Thyroid gland (tissue), 4 donors: ENCODE data around the gene NETO2. TPM values are rescaled to one million over a fixed set of nuclear protein-coding genes. Genes with fewer than 3 reads are reported as not detected.

Source experiments
- DNase-seq, 2 donors: peaks; one replicate each; pipeline ENCODE4 v3.0.0-alpha.2; 2019
- H3K27ac ChIP-seq, 3 donors: fragments of 200-600 bp; sonication (generic); 1 replicate in 2 of 3; 2 replicates in 1 of 3; pipeline ENCODE4 v1.5.1; 2016 to 2019; ENCODE audit warnings: mild to moderate bottlenecking in 1 of 3, moderate library complexity in 1 of 3
- H3K27me3 ChIP-seq: fragments of 200-600 bp; sonication (generic); one replicate; pipeline ENCODE4 v1.5.1; 2019
- H3K36me3 ChIP-seq, 2 donors: fragments of 200-600 bp; sonication (generic); one replicate each; pipeline ENCODE4 v1.5.1; 2016 to 2019
- H3K4me1 ChIP-seq, 2 donors: fragments of 200-600 bp; sonication (generic); one replicate each; pipeline ENCODE4 v1.5.1; 2017 to 2019
- H3K4me3 ChIP-seq, 3 donors: fragments of 200-600 bp; sonication (generic); replicated peaks in 1 of 3; 1 replicate in 2 of 3; 2 replicates in 1 of 3; pipeline ENCODE4 v1.5.1; 2016; ENCODE audit warnings: mild to moderate bottlenecking in 1 of 3
- H3K9me3 ChIP-seq: fragments of 200-600 bp; sonication (generic); one replicate; pipeline ENCODE4 v1.5.1; 2017
- CTCF ChIP-seq, 6 experiments: fragments of 200-600 bp in 3 of 6; fragments of 450-650 bp in 3 of 6; sonication (generic) in 3 of 6; IDR thresholded peaks; one replicate each; pipeline ENCODE4 v1.5.1; 2016 to 2019; ENCODE audit warnings: antibody characterized with exemption in 6 of 6, mild to moderate bottlenecking in 2 of 6, inconsistent platforms in 1 of 6, moderate library complexity in 1 of 6
- POLR2A ChIP-seq, 2 donors: fragments of 450-650 bp; IDR thresholded peaks; one replicate each; pipeline ENCODE4 v1.6.1; 2017; ENCODE audit warnings: antibody characterized with exemption in 2 of 2, mild to moderate bottlenecking in 2 of 2, moderate library complexity in 1 of 2
- WGBS, 2 donors: methylation state at CpG; one replicate each; pipeline ENCODE4 v1.1.5; 2017; 5-methylcytosine and 5-hydroxymethylcytosine counted together
- intact Hi-C: fragments of 100-400 bp; cut with DNase I; formaldehyde crosslinking; loops from one replicate; pipeline ENCODE4 v1.15.1; 2023
- total RNA-seq, 4 donors: library from RNA; depleted of rRNA; stranded (reverse); fragments of >200 nt; gene quantifications; one replicate each; pipeline ENCODE4 v1.2.3, GENCODE V29; 2016

The NETO2 gene
- total RNA-seq, 4 donors from 2014 or later = 5.4 to 10.1 (median 6.7) TPM

GRCh38 chr16:47035436-47035835 is 108.3 kb downstream of the NETO2 start:
- DNase-seq = no peak
- 81 to 89% methylated on average over 8 of the region's 8 CpGs for WGBS, 2 donors
- no peak for TF ChIP-seq POLR2A (IDR thresholded peaks at IDR 0.05)
- no peak for TF ChIP-seq CTCF (IDR thresholded peaks at IDR 0.05)
- intact Hi-C loops = loop anchor here (10.0 kb wide), 1 partner anchor 1129 kb away; no protein-coding TSS in a partner anchor
- Histone ChIP-seq H3K27me3 (no peaks in the 10 kb centered on the region), H3K4me3 (no peak overlapping the region), H3K36me3 (no peaks in the 10 kb centered on the region), H3K9me3 (no peaks in the 10 kb centered on the region), H3K4me1 (no peaks in the 10 kb centered on the region), H3K27ac (no peak overlapping the region)

- H3K27ac ChIP-seq = no peak overlapping the region
- H3K27me3 ChIP-seq = no peaks in the 10 kb centered on the region
- WGBS, 2 donors = 93 to 96% methylated on average over 2 of the region's 2 CpGs
- intact Hi-C loops = loop anchor here (10.0 kb wide), 1 partner anchor 1130 kb away; no protein-coding TSS in a partner anchor
- TF ChIP-seq CTCF (IDR thresholded peaks at IDR 0.05) (no peak), POLR2A (IDR thresholded peaks at IDR 0.05) (no peak)
- no peaks in the 10 kb centered on the region for H3K9me3 ChIP-seq
- DNase-seq = no peak
- no peak overlapping the region for H3K4me3 ChIP-seq
- H3K36me3 ChIP-seq = no peaks in the 10 kb centered on the region
- H3K4me1 ChIP-seq = no peaks in the 10 kb centered on the region
These were observed 109.3 kb downstream of the NETO2 start for GRCh38 chr16:47034455-47034854.

GRCh38 chr16:47033176-47033575 is 110.6 kb downstream of the NETO2 start:
- Histone ChIP-seq H3K27me3 (no peaks in the 10 kb centered on the region), H3K4me1 (peaks cover 0 to 6% of the 10 kb centered on the region in 2 donors), H3K36me3 (no peaks in the 10 kb centered on the region), H3K4me3 (no peak overlapping the region), H3K27ac (no peak overlapping the region), H3K9me3 (no peaks in the 10 kb centered on the region)
- DNase-seq = no peak
- 89 to 91% methylated on average over 3 of the region's 3 CpGs for WGBS, 2 donors
- no peak for TF ChIP-seq POLR2A (IDR thresholded peaks at IDR 0.05)
- no peak for TF ChIP-seq CTCF (IDR thresholded peaks at IDR 0.05)
- intact Hi-C loops = loop anchor here (10.0 kb wide), 1 partner anchor 1132 kb away; no protein-coding TSS in a partner anchor

GRCh38 chr16:47029724-47030123 is 114.0 kb downstream of the NETO2 start:
- no peak overlapping the region for H3K4me3 ChIP-seq
- H3K4me1 ChIP-seq = peaks cover 0 to 6% of the 10 kb centered on the region in 2 donors
- no peaks in the 10 kb centered on the region for H3K9me3 ChIP-seq
- intact Hi-C loops = loop anchor here (10.0 kb wide), 1 partner anchor 1135 kb away; no protein-coding TSS in a partner anchor
- DNase-seq = no peak
- TF ChIP-seq POLR2A (IDR thresholded peaks at IDR 0.05) = no peak
- no peak for TF ChIP-seq CTCF (IDR thresholded peaks at IDR 0.05)
- 96 to 97% methylated on average over 3 of the region's 3 CpGs for WGBS, 2 donors
- no peaks in the 10 kb centered on the region for H3K36me3 ChIP-seq
- H3K27me3 ChIP-seq = no peaks in the 10 kb centered on the region
- H3K27ac ChIP-seq = no peak overlapping the region

GRCh38 chr16:47028767-47029377 is 114.9 kb downstream of the NETO2 start:
- DNase-seq = no peak
- H3K27ac ChIP-seq = peak overlapping the region in 2 of 3 donors; percentile 25
- H3K4me3 ChIP-seq = no peak overlapping the region
- H3K27me3 ChIP-seq = no peaks in the 10 kb centered on the region
- no peaks in the 10 kb centered on the region for H3K36me3 ChIP-seq
- intact Hi-C loops = no loop called here
- peaks cover 0 to 6% of the 10 kb centered on the region in 2 donors for H3K4me1 ChIP-seq
- 46 to 48% methylated on average over 6 of the region's 6 CpGs for WGBS, 2 donors
- TF ChIP-seq CTCF (IDR thresholded peaks at IDR 0.05) = no peak
- TF ChIP-seq POLR2A (IDR thresholded peaks at IDR 0.05) = no peak
- no peaks in the 10 kb centered on the region for H3K9me3 ChIP-seq
